ENCODE data around the gene CHSY3.

Gene CHSY3

DNA sequence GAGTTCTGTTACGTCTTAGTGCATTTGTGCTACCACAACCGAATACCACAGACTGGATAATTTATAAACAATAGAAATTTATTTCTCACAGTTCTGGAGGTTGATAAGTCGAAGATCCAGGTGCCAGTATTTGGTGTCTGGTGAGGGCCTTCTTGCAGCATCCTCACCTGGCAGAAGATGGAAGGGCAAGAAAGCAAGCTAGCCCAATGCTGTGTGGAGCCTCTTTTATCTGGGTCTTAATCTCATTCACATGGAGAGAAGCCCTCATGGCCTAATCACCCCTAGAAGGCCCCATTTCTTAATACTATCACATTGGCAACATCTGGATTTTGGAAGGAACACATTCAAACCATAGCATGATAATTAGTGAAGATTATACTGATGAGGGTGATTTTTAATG lies 159.3 kb downstream of the CHSY3 start:
- Histone ChIP-seq H3K4me1 (no peaks in the 10 kb centered on the region), H3K27me3 (ENCODE audit: low read depth) (no peaks in the 10 kb centered on the region), H3K9me3 (no peaks in the 10 kb centered on the region), H3K4me3 (no peak overlapping the region), H3K36me3 (replicated peaks) (no peaks in the 10 kb centered on the region)
- in situ Hi-C loops (cut with MboI; ENCODE audit: low sequenced_read_pairs) = no loop called here
- DNase-seq (ENCODE audit: low spot score in 2 of 2) = no peak

DNA sequence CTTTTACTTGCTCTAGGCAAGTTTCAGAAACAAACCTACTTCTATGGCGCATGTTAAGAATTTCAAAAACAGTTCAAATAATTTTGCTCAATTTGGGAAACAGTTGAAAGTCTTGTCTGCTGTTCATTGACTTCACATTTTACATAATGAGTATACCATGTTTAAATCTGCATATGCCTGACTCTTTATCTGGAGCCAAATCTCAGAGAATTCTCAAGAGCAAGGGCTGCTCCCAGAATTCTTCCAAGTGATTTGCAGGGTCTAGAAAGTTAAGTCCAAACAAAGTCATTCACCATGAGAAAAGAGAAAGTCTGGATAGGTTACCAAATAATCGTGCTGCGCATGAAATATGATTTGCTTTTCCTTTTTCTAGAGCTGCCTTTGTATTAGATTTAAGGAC lies 160.2 kb downstream of the CHSY3 start:
- in situ Hi-C loops (cut with MboI; ENCODE audit: low sequenced_read_pairs) = no loop called here
- Histone ChIP-seq H3K4me3 (no peak overlapping the region), H3K4me1 (no peaks in the 10 kb centered on the region), H3K36me3 (replicated peaks) (no peaks in the 10 kb centered on the region), H3K9me3 (no peaks in the 10 kb centered on the region), H3K27me3 (ENCODE audit: low read depth) (no peaks in the 10 kb centered on the region)
- DNase-seq (ENCODE audit: low spot score in 2 of 2) = no peak

DNA sequence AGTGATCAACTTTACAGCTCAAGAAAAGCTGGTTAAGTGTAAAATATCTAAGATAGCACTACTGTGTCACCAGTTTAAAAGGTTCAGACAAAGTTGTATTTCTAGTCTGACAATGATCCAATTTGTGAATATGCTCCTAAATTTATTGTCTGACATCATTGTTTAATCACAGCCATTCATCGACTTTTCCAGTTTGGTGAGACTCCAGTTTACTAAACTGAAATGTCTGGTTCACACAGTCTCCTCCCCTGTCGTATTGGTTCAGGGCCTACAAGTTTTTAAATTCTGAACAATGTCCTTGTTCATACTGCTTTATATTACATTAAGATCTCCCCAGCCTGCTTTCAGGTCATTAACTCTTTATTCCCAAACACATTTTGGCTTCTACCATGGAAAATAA lies 161.4 kb downstream of the CHSY3 start:
- no peak for DNase-seq (ENCODE audit: low spot score in 2 of 2)
- Histone ChIP-seq H3K9me3 (no peaks in the 10 kb centered on the region), H3K4me1 (no peaks in the 10 kb centered on the region), H3K27me3 (ENCODE audit: low read depth) (no peaks in the 10 kb centered on the region), H3K4me3 (no peak overlapping the region), H3K36me3 (replicated peaks) (no peaks in the 10 kb centered on the region)
- in situ Hi-C loops (cut with MboI; ENCODE audit: low sequenced_read_pairs) = no loop called here

DNA sequence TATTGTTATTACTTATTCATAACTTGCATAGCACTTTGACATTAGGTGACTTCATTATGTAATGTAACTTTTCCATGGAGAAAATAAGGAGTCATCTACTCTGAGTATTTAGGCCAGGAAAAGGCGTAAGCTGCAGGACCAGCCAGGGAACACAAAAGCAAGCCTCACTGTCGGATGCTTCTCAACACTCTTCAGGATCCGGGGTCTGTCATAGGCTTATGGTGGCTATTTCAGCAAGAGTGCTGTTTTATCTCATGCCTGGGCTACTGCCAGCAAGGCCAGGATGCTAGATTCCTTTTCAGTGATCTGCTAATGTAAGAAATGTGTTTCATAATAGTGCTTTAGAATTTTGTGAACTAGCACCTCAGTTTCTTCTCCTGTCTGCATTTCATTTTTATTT lies 162.4 kb downstream of the CHSY3 start:
- DNase-seq (ENCODE audit: low spot score in 2 of 2) = no peak
- no peak overlapping the region for H3K4me3 ChIP-seq

DNA sequence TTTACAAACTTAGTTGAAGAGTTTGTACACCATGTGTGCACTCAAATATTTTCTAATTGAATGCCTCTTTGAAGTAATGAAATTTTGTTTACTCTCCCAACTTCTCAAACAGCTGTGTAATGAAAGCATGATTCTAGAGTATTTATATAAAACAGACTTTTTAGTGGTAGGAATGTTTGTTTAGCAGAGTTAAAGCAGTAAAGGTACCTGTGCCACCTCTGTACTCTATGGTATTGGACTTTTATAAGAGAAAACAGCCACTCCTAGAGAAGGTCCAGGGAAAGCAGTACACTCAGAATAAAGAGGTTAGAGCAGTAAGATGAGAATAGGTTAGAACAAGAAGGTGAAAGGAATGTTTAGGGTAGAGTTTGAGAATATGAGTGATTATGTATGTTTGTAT lies 163.1 kb downstream of the CHSY3 start:
- Histone ChIP-seq H3K9me3 (no peaks in the 10 kb centered on the region), H3K4me3 (no peak overlapping the region), H3K4me1 (no peaks in the 10 kb centered on the region), H3K27me3 (ENCODE audit: low read depth) (no peaks in the 10 kb centered on the region), H3K36me3 (replicated peaks) (no peaks in the 10 kb centered on the region)
- no peak for DNase-seq (ENCODE audit: low spot score in 2 of 2)
- in situ Hi-C loops (cut with MboI; ENCODE audit: low sequenced_read_pairs) = no loop called here

More for the DNA sequence above, 162.4 kb downstream of the CHSY3 start:
- in situ Hi-C loops (cut with MboI; ENCODE audit: low sequenced_read_pairs) = no loop called here
- Histone ChIP-seq H3K36me3 (replicated peaks) (no peaks in the 10 kb centered on the region), H3K27me3 (ENCODE audit: low read depth) (no peaks in the 10 kb centered on the region), H3K9me3 (no peaks in the 10 kb centered on the region), H3K4me1 (no peaks in the 10 kb centered on the region)

DNA sequence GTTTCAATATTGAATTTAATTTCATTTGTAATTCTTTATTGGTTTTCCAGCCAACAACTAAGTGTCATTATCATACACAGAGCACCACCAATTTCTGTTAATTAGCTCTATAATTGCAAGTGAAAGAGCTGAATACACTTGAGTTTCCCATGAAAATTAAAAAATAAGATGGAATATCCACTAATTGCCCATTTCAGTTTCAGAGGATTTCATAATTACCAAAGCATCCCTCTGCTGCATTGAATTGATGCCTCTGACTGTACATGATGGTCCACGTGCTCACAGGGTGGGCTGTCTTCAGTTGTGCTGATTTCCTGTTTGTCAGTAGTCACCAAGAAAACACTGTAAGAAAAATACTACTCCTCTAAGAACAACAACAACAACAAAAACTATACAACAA lies 163.8 kb downstream of the CHSY3 start:
- no peaks in the 10 kb centered on the region for H3K36me3 ChIP-seq (replicated peaks)
- no peak overlapping the region for H3K4me3 ChIP-seq
- H3K4me1 ChIP-seq = no peaks in the 10 kb centered on the region
- no peak for DNase-seq (ENCODE audit: low spot score in 2 of 2)
- H3K27me3 ChIP-seq (ENCODE audit: low read depth) = no peaks in the 10 kb centered on the region
- no peaks in the 10 kb centered on the region for H3K9me3 ChIP-seq
- in situ Hi-C loops (cut with MboI; ENCODE audit: low sequenced_read_pairs) = no loop called here

DNA sequence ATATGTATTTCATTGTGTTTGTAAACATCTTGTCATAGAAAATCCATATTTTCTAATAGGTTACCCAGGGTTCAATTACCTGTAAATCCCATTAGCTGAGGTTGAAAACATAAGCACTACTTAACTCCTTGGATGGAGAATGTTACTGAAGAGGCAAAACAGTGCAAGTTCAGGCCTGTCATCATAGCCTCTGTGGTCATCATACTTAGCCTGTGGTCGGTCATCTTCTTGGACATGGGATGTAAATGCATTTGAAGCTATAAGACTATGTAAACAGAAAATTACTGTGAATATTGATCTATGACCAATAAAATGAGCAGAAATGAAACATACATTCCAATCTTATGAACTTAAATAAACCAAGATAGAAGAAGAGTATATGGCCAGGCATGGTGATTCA lies 164.7 kb downstream of the CHSY3 start:
- Histone ChIP-seq H3K4me3 (no peak overlapping the region), H3K9me3 (no peaks in the 10 kb centered on the region), H3K36me3 (replicated peaks) (no peaks in the 10 kb centered on the region), H3K27me3 (ENCODE audit: low read depth) (no peaks in the 10 kb centered on the region), H3K4me1 (no peaks in the 10 kb centered on the region)
- DNase-seq (ENCODE audit: low spot score in 2 of 2) = no peak
- in situ Hi-C loops (cut with MboI; ENCODE audit: low sequenced_read_pairs) = no loop called here

DNA sequence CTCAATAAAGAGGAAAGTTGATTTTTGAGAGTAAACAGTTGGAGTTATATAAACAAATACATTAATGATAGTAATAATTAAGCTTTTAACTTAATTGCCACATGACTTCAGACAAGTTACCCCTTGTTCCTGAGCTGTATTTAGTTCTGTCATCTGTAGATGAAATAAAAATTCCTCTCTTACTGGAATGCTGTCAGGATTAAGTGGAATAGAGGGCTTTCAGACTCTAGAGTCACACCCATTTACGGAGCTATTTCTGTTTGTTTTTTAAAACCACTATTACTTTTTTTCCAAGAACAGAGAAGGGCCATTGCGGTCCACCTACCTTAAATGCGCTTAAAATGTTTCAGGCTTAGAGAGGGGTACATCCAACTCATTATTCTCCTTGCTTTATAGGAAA lies 170.6 kb downstream of the CHSY3 start:
- no peak overlapping the region for H3K4me3 ChIP-seq
- no peaks in the 10 kb centered on the region for H3K36me3 ChIP-seq (replicated peaks)
- no peaks in the 10 kb centered on the region for H3K9me3 ChIP-seq
- no peaks in the 10 kb centered on the region for H3K4me1 ChIP-seq
- no peak for DNase-seq (ENCODE audit: low spot score in 2 of 2)
- in situ Hi-C loops (cut with MboI; ENCODE audit: low sequenced_read_pairs) = no loop called here
- H3K27me3 ChIP-seq (ENCODE audit: low read depth) = peaks cover 8% of the 10 kb centered on the region; the same call in 1 of the 2 replicates

DNA sequence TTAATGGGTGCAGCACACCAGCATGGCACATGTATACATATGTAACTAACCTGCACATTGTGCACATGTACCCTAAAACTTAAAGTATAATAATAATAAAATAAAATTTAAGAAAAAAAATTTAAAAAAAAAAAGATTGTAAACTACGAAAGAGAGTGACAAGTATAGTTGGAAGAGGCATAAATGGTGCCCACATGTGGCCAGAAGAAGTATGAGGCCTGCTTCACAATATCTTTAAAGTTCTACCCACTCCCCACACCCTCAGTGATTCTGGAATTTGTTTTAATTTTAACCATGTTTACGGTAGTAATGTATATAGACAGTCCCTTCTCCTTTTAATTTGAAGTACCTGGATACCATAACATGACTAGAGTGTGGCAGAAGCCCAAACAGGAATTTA lies 172.7 kb downstream of the CHSY3 start:
- Histone ChIP-seq H3K4me1 (no peaks in the 10 kb centered on the region), H3K9me3 (no peaks in the 10 kb centered on the region), H3K27me3 (ENCODE audit: low read depth) (peaks cover 8% of the 10 kb centered on the region; the same call in 1 of the 2 replicates), H3K36me3 (replicated peaks) (no peaks in the 10 kb centered on the region), H3K4me3 (no peak overlapping the region)
- no peak for DNase-seq (ENCODE audit: low spot score in 2 of 2)
- in situ Hi-C loops (cut with MboI; ENCODE audit: low sequenced_read_pairs) = no loop called here

DNA sequence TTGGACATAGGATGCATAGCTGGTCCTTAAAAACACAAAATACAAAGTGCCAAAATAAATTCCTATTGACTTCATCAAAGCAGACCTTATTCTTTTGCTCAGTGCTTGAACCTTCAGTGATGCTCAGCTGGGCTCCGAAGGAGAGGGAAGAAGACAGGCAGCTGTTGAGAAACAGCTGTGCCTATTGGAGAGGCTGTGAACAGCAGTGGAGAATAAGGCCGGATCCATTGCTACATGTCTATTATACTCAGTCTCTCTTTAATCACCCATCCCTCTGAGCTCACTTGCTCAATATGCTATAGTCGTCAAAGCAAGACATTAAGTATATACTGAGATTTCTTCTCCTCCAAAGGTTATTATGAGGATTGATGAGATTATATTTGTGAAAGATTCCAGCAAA lies 174.4 kb downstream of the CHSY3 start:
- peaks cover 8% of the 10 kb centered on the region; the same call in 1 of the 2 replicates for H3K27me3 ChIP-seq (ENCODE audit: low read depth)
- H3K4me1 ChIP-seq = no peaks in the 10 kb centered on the region
- no peaks in the 10 kb centered on the region for H3K9me3 ChIP-seq
- no peak overlapping the region for H3K4me3 ChIP-seq
- in situ Hi-C loops (cut with MboI; ENCODE audit: low sequenced_read_pairs) = no loop called here
- H3K36me3 ChIP-seq (replicated peaks) = no peaks in the 10 kb centered on the region
- no peak for DNase-seq (ENCODE audit: low spot score in 2 of 2)

DNA sequence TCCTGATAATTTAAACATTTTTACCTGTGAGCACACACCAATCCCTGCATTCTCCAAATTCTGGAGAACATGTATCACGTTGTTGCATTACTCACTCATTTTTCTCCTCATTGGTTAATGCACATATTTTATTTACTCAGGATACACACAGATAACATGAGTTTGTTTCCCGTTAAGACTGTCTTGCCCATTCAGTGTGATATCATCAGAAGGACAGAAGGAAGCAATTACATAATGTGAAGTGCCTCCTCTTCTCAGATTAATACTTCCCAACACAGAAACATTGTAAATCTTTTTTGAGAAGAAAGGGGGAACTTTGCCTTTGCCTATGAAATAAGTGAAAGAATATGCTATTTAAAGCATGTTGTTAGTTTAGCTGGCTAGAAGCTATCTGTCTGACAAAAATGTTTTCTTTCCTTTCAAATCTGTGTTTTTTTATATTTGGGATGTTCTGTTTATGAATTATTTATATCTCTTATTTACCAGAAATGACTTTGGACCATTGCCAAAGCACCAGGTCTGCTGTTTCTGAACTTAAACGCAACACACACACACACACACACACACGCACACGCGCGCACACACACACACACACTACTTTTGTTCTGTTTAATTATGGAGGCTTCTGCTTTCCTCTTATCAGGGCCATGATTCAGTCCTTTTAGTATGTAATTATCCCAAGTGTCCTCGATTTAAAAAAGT lies 186.5 kb downstream of the CHSY3 start:
- Histone ChIP-seq H3K27me3 (ENCODE audit: low read depth) (no peaks in the 10 kb centered on the region), H3K4me1 (no peaks in the 10 kb centered on the region), H3K4me3 (no peak overlapping the region), H3K36me3 (replicated peaks) (no peaks in the 10 kb centered on the region), H3K9me3 (no peaks in the 10 kb centered on the region)
- in situ Hi-C loops (cut with MboI; ENCODE audit: low sequenced_read_pairs) = no loop called here
- DNase-seq (ENCODE audit: low spot score in 2 of 2) = no peak

DNA sequence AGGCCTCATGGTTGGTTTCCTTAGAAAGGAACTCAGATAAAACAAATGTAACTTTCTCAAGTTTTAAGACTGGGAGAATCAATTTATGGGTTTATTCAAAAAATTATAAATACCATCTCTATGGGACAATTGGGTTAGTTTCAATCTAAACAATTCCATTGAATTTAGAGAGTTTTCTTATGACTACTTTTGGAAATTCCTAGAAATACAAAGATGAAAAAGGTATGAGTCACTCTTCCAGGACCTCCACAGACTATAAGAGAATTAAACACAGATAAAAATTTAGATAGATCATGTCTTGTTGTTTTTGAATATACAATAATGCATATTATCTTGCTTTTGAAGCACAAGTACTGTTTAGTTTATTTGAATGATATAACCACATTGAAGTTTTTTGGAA lies 188.7 kb downstream of the CHSY3 start:
- Histone ChIP-seq H3K36me3 (replicated peaks) (no peaks in the 10 kb centered on the region), H3K4me3 (no peak overlapping the region), H3K27me3 (ENCODE audit: low read depth) (no peaks in the 10 kb centered on the region), H3K9me3 (no peaks in the 10 kb centered on the region), H3K4me1 (no peaks in the 10 kb centered on the region)
- in situ Hi-C loops (cut with MboI; ENCODE audit: low sequenced_read_pairs) = no loop called here
- DNase-seq (ENCODE audit: low spot score in 2 of 2) = no peak

DNA sequence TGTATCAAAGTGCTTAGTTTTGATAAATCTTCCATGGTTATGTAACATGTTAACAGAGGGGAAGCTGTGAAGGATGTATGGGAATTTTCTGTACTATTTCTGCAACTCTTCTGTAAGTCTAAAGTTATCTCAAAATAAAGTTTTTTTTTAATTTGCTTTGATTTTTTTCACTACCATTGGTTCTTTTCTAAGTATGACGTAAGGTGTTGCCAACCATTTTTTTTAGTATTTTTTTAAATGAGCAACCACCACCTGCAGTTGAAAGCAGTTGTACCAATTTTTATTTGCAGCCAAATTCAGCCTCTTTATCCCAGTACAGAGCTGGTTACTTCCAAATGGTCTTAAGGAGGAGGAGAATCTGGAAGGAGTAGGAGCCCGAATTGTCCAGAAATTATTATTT lies 192.2 kb downstream of the CHSY3 start:
- in situ Hi-C loops (cut with MboI; ENCODE audit: low sequenced_read_pairs) = no loop called here
- no peak for DNase-seq (ENCODE audit: low spot score in 2 of 2)
- Histone ChIP-seq H3K27me3 (ENCODE audit: low read depth) (peaks cover 5% of the 10 kb centered on the region; the same call in 1 of the 2 replicates), H3K36me3 (replicated peaks) (no peaks in the 10 kb centered on the region), H3K4me1 (no peaks in the 10 kb centered on the region), H3K4me3 (no peak overlapping the region), H3K9me3 (no peaks in the 10 kb centered on the region)

DNA sequence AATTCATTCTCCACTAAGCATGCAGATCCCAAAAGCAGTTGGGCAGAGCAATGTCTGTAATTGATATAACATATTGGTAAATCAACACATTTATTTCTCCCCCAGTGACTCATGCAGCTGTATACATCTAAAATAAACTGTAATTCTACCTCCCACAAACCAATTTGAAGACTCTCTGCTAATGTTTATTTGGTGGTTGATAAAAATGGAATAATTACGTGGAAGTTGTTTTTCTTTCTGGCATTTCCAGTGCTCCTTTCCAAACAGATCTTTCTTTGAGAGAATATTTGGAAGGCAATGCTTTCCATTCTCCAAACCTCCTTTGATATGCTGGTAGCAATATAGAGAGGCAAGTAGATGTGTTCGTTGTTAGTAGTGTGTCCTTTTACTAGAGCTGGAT lies 194.7 kb downstream of the CHSY3 start:
- Histone ChIP-seq H3K9me3 (no peaks in the 10 kb centered on the region), H3K4me3 (no peak overlapping the region), H3K4me1 (no peaks in the 10 kb centered on the region), H3K27me3 (ENCODE audit: low read depth) (peaks cover 5% of the 10 kb centered on the region; the same call in 1 of the 2 replicates), H3K36me3 (replicated peaks) (no peaks in the 10 kb centered on the region)
- in situ Hi-C loops (cut with MboI; ENCODE audit: low sequenced_read_pairs) = no loop called here
- no peak for DNase-seq (ENCODE audit: low spot score in 2 of 2)

DNA sequence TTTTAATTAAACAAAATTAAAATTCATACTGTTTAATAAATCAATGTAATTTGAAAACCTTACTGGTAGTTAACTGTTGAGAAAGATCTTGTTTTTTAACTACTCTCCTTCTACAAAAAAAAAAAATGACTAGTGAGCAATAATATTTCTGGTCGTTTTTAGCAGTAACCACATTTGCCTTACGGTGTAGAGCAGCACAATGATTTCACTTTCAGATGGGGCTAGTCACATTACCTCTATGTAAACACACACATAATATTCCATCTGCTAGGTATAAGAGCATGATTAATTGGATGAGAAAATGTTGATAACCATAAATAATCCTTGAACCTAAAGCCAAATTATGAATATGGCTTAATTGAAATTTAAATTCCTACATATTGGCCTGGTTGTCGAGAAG lies 198.1 kb downstream of the CHSY3 start:
- Histone ChIP-seq H3K4me3 (no peak overlapping the region), H3K9me3 (no peaks in the 10 kb centered on the region), H3K4me1 (no peaks in the 10 kb centered on the region), H3K36me3 (replicated peaks) (no peaks in the 10 kb centered on the region), H3K27me3 (ENCODE audit: low read depth) (peaks cover 5% of the 10 kb centered on the region; the same call in 1 of the 2 replicates)
- in situ Hi-C loops (cut with MboI; ENCODE audit: low sequenced_read_pairs) = no loop called here
- no peak for DNase-seq (ENCODE audit: low spot score in 2 of 2)
